ENCODE results near the gene OR10R2. TPM values are rescaled to one million over a fixed set of nuclear protein-coding genes. Genes with fewer than 3 reads are reported as not detected.
A peak's percentile ranks its signal among the peaks of the same experiment; 100 is the strongest.

OR10R2 gene
- total RNA-seq, 8 experiments from 2014 or later, result not detected

- H3K4me1 ChIP-seq (replicated peaks in 1 of 2), result no peaks in the 10 kb centered on the region
- no peak overlapping the region for H3K27ac ChIP-seq
- no peak overlapping the region for H3K4me3 ChIP-seq
- in situ Hi-C loops (cut with MboI; ENCODE audit: low pct_unique_long_range_greater_than_20kb in 2 of 9, low sequenced_read_pairs in 9 of 9, unreplicated experiment in 9 of 9), result no loop called here
- 0 to 33% (median 9%) methylated on average over 1 to 2 of the region's 2 CpGs for whole genome bisulfite sequencing, 10 experiments
- peak in 3 of 8 experiments; percentile 37 to 54 (median 54) for ATAC-seq (replicated peaks in 6 of 8)
These were observed 24.4 kb downstream of the OR10R2 start for GRCh38 chr1:158496374-158496773.

- WGBS, 10 experiments, result 0 to 60% (median 10%) methylated on average over 1 of the region's 1 CpG; no CpG with 5 or more reads in 5 of the 10 experiments
These were observed 34.5 kb downstream of the OR10R2 start for GRCh38 chr1:158506369-158506987.

GRCh38 chr1:158507511-158507910 is 35.5 kb downstream of the OR10R2 start:
- no peak overlapping the region for H3K4me3 ChIP-seq
- H3K27ac ChIP-seq, result no peak overlapping the region
- H3K4me1 ChIP-seq (replicated peaks in 1 of 2), result no peaks in the 10 kb centered on the region
- 0 to 100% (median 71%) methylated on average over 1 to 2 of the region's 2 CpGs for WGBS, 10 experiments
- no peak for ATAC-seq (replicated peaks in 6 of 8)
- in situ Hi-C loops (cut with MboI; ENCODE audit: low pct_unique_long_range_greater_than_20kb in 2 of 9, low sequenced_read_pairs in 9 of 9, unreplicated experiment in 9 of 9), result loop anchor here in 1 of 9 experiments (25.0 kb wide), 1 partner anchor 295 kb away; no protein-coding TSS in a partner anchor

More at GRCh38 chr1:158506369-158506987, 34.5 kb downstream of the OR10R2 start:
- no peak overlapping the region for H3K4me3 ChIP-seq
- ATAC-seq (replicated peaks in 6 of 8), result peak in 3 of 8 experiments; percentile 76 to 85 (median 81)
- no peak overlapping the region for H3K27ac ChIP-seq
- in situ Hi-C loops (cut with MboI; ENCODE audit: low pct_unique_long_range_greater_than_20kb in 2 of 9, low sequenced_read_pairs in 9 of 9, unreplicated experiment in 9 of 9), result loop anchor here in 1 of 9 experiments (25.0 kb wide), 1 partner anchor 294 kb away; no protein-coding TSS in a partner anchor
- no peaks in the 10 kb centered on the region for H3K4me1 ChIP-seq (replicated peaks in 1 of 2)

GRCh38 chr1:158509471-158510156 is 37.6 kb downstream of the OR10R2 start:
- ATAC-seq (replicated peaks in 6 of 8), result no peak
- H3K27ac ChIP-seq, result no peak overlapping the region
- 0 to 49% (median 10%) methylated on average over 1 to 4 of the region's 4 CpGs for WGBS, 10 experiments
- in situ Hi-C loops (cut with MboI; ENCODE audit: low pct_unique_long_range_greater_than_20kb in 2 of 9, low sequenced_read_pairs in 9 of 9, unreplicated experiment in 9 of 9), result loop anchor here in 1 of 9 experiments (25.0 kb wide), 1 partner anchor 297 kb away; no protein-coding TSS in a partner anchor
- no peak overlapping the region for H3K4me3 ChIP-seq
- H3K4me1 ChIP-seq (replicated peaks in 1 of 2), result no peaks in the 10 kb centered on the region

- H3K27ac ChIP-seq, result no peak overlapping the region
- no peak for ATAC-seq (replicated peaks in 6 of 8)
- no peaks in the 10 kb centered on the region for H3K4me1 ChIP-seq (replicated peaks in 1 of 2)
- in situ Hi-C loops (cut with MboI; ENCODE audit: low pct_unique_long_range_greater_than_20kb in 2 of 9, low sequenced_read_pairs in 9 of 9, unreplicated experiment in 9 of 9), result loop anchor here in 1 of 9 experiments (25.0 kb wide), 1 partner anchor 305 kb away; no protein-coding TSS in a partner anchor
- H3K4me3 ChIP-seq, result no peak overlapping the region
These were observed 44.9 kb downstream of the OR10R2 start for GRCh38 chr1:158516966-158517365.

- no peak for ATAC-seq (replicated peaks in 6 of 8)
- Histone ChIP-seq H3K27ac (no peak overlapping the region), H3K4me1 (replicated peaks in 1 of 2) (no peaks in the 10 kb centered on the region), H3K4me3 (no peak overlapping the region)
- in situ Hi-C loops (cut with MboI; ENCODE audit: low pct_unique_long_range_greater_than_20kb in 2 of 9, low sequenced_read_pairs in 9 of 9, unreplicated experiment in 9 of 9), result loop anchor here in 1 of 9 experiments (25.0 kb wide), 1 partner anchor 308 kb away; no protein-coding TSS in a partner anchor
- 0 to 83% (median 25%) methylated on average over 1 of the region's 1 CpG for WGBS, 10 experiments
These were observed 48.0 kb downstream of the OR10R2 start for GRCh38 chr1:158520021-158520420.

- 0 to 80% (median 63%) methylated on average over 1 to 3 of the region's 3 CpGs; no CpG with 5 or more reads in 1 of the 10 experiments for WGBS, 10 experiments
- ATAC-seq (replicated peaks in 6 of 8), result no peak
- Histone ChIP-seq H3K27ac (no peak overlapping the region), H3K4me3 (no peak overlapping the region), H3K4me1 (replicated peaks in 1 of 2) (no peaks in the 10 kb centered on the region)
- in situ Hi-C loops (cut with MboI; ENCODE audit: low pct_unique_long_range_greater_than_20kb in 2 of 9, low sequenced_read_pairs in 9 of 9, unreplicated experiment in 9 of 9), result loop anchor here in 1 of 9 experiments (25.0 kb wide), 1 partner anchor 309 kb away; no protein-coding TSS in a partner anchor
These were observed 49.1 kb downstream of the OR10R2 start for GRCh38 chr1:158520955-158521665.

- Histone ChIP-seq H3K4me3 (no peak overlapping the region), H3K27ac (no peak overlapping the region), H3K4me1 (replicated peaks in 1 of 2) (no peaks in the 10 kb centered on the region)
- in situ Hi-C loops (cut with MboI; ENCODE audit: low pct_unique_long_range_greater_than_20kb in 2 of 9, low sequenced_read_pairs in 9 of 9, unreplicated experiment in 9 of 9), result loop anchor here in 1 of 9 experiments (25.0 kb wide), 1 partner anchor 309 kb away; no protein-coding TSS in a partner anchor
- whole genome bisulfite sequencing, 10 experiments, result 0 to 100% (median 46%) methylated on average over 1 to 2 of the region's 2 CpGs; no CpG with 5 or more reads in 1 of the 10 experiments
- ATAC-seq (replicated peaks in 6 of 8), result no peak
These were observed 49.6 kb downstream of the OR10R2 start for GRCh38 chr1:158521666-158522058.

- 0 to 50% (median 0%) methylated on average over 1 to 2 of the region's 2 CpGs; no CpG with 5 or more reads in 1 of the 10 experiments for WGBS, 10 experiments
- H3K27ac ChIP-seq, result no peak overlapping the region
These were observed 55.3 kb downstream of the OR10R2 start for GRCh38 chr1:158527190-158527815.

More at GRCh38 chr1:158527190-158527815, 55.3 kb downstream of the OR10R2 start:
- in situ Hi-C loops (cut with MboI; ENCODE audit: low pct_unique_long_range_greater_than_20kb in 2 of 9, low sequenced_read_pairs in 9 of 9, unreplicated experiment in 9 of 9), result loop anchor here in 1 of 9 experiments (25.0 kb wide), 2 partner anchors 460 to 565 kb away; no protein-coding TSS in a partner anchor
- no peaks in the 10 kb centered on the region for H3K4me1 ChIP-seq (replicated peaks in 1 of 2)
- ATAC-seq (replicated peaks in 6 of 8), result peak in 4 of 8 experiments; percentile 39 to 94 (median 76)
- H3K4me3 ChIP-seq, result no peak overlapping the region

Other genes starting within 250 kb of the OR10R2 start
- gene CD1A, start 217.8 kb upstream of the OR10R2 start, total RNA-seq, result under 1 TPM in 2 of 8 experiments, not detected in 6; 0.17 to 0.47 TPM
- gene CD1C, start 182.3 kb upstream of the OR10R2 start, total RNA-seq, result under 1 TPM in 1 of 8 experiments, not detected in 7; 0.62 TPM
- under 1 TPM in 1 of 8 experiments, not detected in 7; 0.24 TPM for gene CD1B, start 140.7 kb upstream of the OR10R2 start, total RNA-seq
- under 1 TPM in 2 of 8 experiments, not detected in 6; 0.21 to 0.76 TPM for gene CD1E, start 118.3 kb upstream of the OR10R2 start, total RNA-seq
- under 1 TPM in 3 of 8 experiments, not detected in 5; 0.23 to 0.43 (median 0.29) TPM for gene OR10T2, start 72.8 kb upstream of the OR10R2 start, total RNA-seq
- 1 to 10 TPM in 1 of 8 experiments, under 1 TPM in 3, not detected in 4; 0.09 to 1.3 (median 0.28) TPM for gene OR10K2, start 46.0 kb upstream of the OR10R2 start, total RNA-seq
- 1 to 10 TPM in 1 of 8 experiments, under 1 TPM in 4, not detected in 3; 0.15 to 1.3 (median 0.38) TPM for gene OR10K1, start 10.4 kb upstream of the OR10R2 start, total RNA-seq
- gene OR6Y1, start 82.2 kb downstream of the OR10R2 start, total RNA-seq, result under 1 TPM in 5 of 8 experiments, not detected in 3; 0.09 to 0.81 (median 0.21) TPM
- gene OR6P1, start 98.4 kb downstream of the OR10R2 start, total RNA-seq, result 1 to 10 TPM in 1 of 8 experiments, under 1 TPM in 3, not detected in 4; 0.08 to 1.0 (median 0.45) TPM
- gene OR10X1, start 107.7 kb downstream of the OR10R2 start, total RNA-seq, result under 1 TPM in 3 of 8 experiments, not detected in 5; 0.21 to 1.00 (median 0.49) TPM
- 1 to 10 TPM in 1 of 8 experiments, under 1 TPM in 4, not detected in 3; 0.10 to 1.1 (median 0.23) TPM for gene OR10Z1, start 133.0 kb downstream of the OR10R2 start, total RNA-seq
- 1 to 10 TPM in 1 of 8 experiments, under 1 TPM in 4, not detected in 3; 0.17 to 1.1 (median 0.46) TPM for gene SPTA1, start 214.5 kb downstream of the OR10R2 start, total RNA-seq
- gene OR6K2, start 228.4 kb downstream of the OR10R2 start, total RNA-seq, result under 1 TPM in 1 of 8 experiments, not detected in 7; 0.62 TPM
- gene OR6K3, start 248.5 kb downstream of the OR10R2 start, total RNA-seq, result under 1 TPM in 3 of 8 experiments, not detected in 5; 0.32 to 0.81 (median 0.54) TPM

All from motor neuron (in vitro differentiated cells).